Osteoblast (primary cell): Measurements from ENCODE around the gene UTS2. TPM values are rescaled to one million over a fixed set of nuclear protein-coding genes. Genes with fewer than 3 reads are reported as not detected.

Source experiments
- DNase-seq: peaks from one replicate; pipeline ENCODE4 v3.0.0; 2011; ENCODE audit warnings: low spot score, mixed read lengths; ENCODE audit not compliant: insufficient read length; ENCODE audit errors: missing footprints
- H2AFZ ChIP-seq: 2 replicates; pipeline ENCODE4 v1.6.0; 2011; ENCODE audit warnings: mild to moderate bottlenecking, low read length
- H3K27ac ChIP-seq: 2 replicates; pipeline ENCODE4 v1.5.1; 2011; ENCODE audit warnings: mild to moderate bottlenecking, low read depth, low read length, moderate library complexity
- H3K27me3 ChIP-seq: 2 replicates; pipeline ENCODE4 v1.6.0; 2012; ENCODE audit warnings: mild to moderate bottlenecking, control low read depth, inconsistent platforms, low read length, moderate library complexity; ENCODE audit not compliant: insufficient read depth
- H3K36me3 ChIP-seq: 2 replicates; pipeline ENCODE4 v1.5.1; 2011; ENCODE audit warnings: mild to moderate bottlenecking, low read length, control low read depth, moderate library complexity; ENCODE audit not compliant: insufficient read depth
- H3K4me1 ChIP-seq: 2 replicates; pipeline ENCODE4 v1.5.1; 2011; ENCODE audit warnings: mild to moderate bottlenecking, low read length, control low read depth, moderate library complexity; ENCODE audit not compliant: insufficient read depth
- H3K4me2 ChIP-seq: 2 replicates; pipeline ENCODE4 v1.6.0; 2011; ENCODE audit warnings: mild to moderate bottlenecking, low read length; ENCODE audit not compliant: insufficient read depth
- H3K4me3 ChIP-seq: fragments of 200-600 bp; sonication (generic); 3 replicates; pipeline ENCODE4 v1.5.1; 2012; ENCODE audit warnings: mild to moderate bottlenecking, low read length, inconsistent platforms; ENCODE audit not compliant: insufficient read depth
- H3K79me2 ChIP-seq: 2 replicates; pipeline ENCODE4 v1.6.0; 2012; ENCODE audit warnings: mild to moderate bottlenecking, low read length, control low read depth, inconsistent platforms; ENCODE audit not compliant: insufficient read depth
- H3K9me3 ChIP-seq: 2 replicates; pipeline ENCODE4 v1.5.1; 2011; ENCODE audit warnings: low read depth, low read length, control low read depth
- H4K20me1 ChIP-seq: 2 replicates; pipeline ENCODE4 v1.6.0; 2012; ENCODE audit warnings: mild to moderate bottlenecking, low read length, control low read depth; ENCODE audit not compliant: insufficient read depth
- CTCF ChIP-seq: IDR thresholded peaks from 2 replicates; pipeline ENCODE4 v1.5.1; 2011; ENCODE audit warnings: mild to moderate bottlenecking, low read depth, low read length, moderate library complexity; ENCODE audit errors: extremely low read depth
- total RNA-seq: library from RNA; depleted of rRNA; stranded (reverse); fragments of >200 nt; gene quantifications from 2 replicates; pipeline ENCODE4 v1.2.3, GENCODE V29; 2012

The UTS2 gene
- total RNA-seq, 1 donor: under 0.01 TPM

GRCh38 chr1:7847599-7847998 is 5.3 kb downstream of the UTS2 start:
- Histone ChIP-seq H3K79me2 (no peaks in the 10 kb centered on the region), H3K36me3 (no peaks in the 10 kb centered on the region), H3K27me3 (no peaks in the 10 kb centered on the region), H4K20me1 (no peaks in the 10 kb centered on the region), H3K9me3 (no peaks in the 10 kb centered on the region), H3K4me1 (no peaks in the 10 kb centered on the region), H3K4me3 (no peak overlapping the region), H3K27ac (no peak overlapping the region), H2AFZ (no peak overlapping the region), H3K4me2 (peak overlapping the region; percentile 56)
- DNase-seq: peak; percentile 93
- no peak for TF ChIP-seq CTCF

GRCh38 chr1:7846656-7847055 is 6.2 kb downstream of the UTS2 start:
- DNase-seq: no peak
- Histone ChIP-seq H2AFZ (no peak overlapping the region), H4K20me1 (no peaks in the 10 kb centered on the region), H3K4me2 (no peak overlapping the region), H3K27me3 (no peaks in the 10 kb centered on the region), H3K36me3 (no peaks in the 10 kb centered on the region), H3K4me1 (no peaks in the 10 kb centered on the region), H3K4me3 (no peak overlapping the region), H3K9me3 (no peaks in the 10 kb centered on the region), H3K79me2 (no peaks in the 10 kb centered on the region), H3K27ac (no peak overlapping the region)
- no peak for TF ChIP-seq CTCF

- H3K4me2 ChIP-seq: no peak overlapping the region
- H4K20me1 ChIP-seq: no peaks in the 10 kb centered on the region
- H3K9me3 ChIP-seq: no peaks in the 10 kb centered on the region
- peak; percentile 10 for DNase-seq
- H2AFZ ChIP-seq: no peak overlapping the region
- TF ChIP-seq CTCF: no peak
- H3K4me1 ChIP-seq: no peaks in the 10 kb centered on the region
- no peak overlapping the region for H3K27ac ChIP-seq
- no peaks in the 10 kb centered on the region for H3K36me3 ChIP-seq
- no peaks in the 10 kb centered on the region for H3K27me3 ChIP-seq
- H3K4me3 ChIP-seq: no peak overlapping the region
- H3K79me2 ChIP-seq: no peaks in the 10 kb centered on the region
Measured at GRCh38 chr1:7845761-7846160, 7.1 kb downstream of the UTS2 start.

GRCh38 chr1:7842517-7842916 is 10.3 kb downstream of the UTS2 start:
- no peak for TF ChIP-seq CTCF
- H2AFZ ChIP-seq: no peak overlapping the region

More at GRCh38 chr1:7842517-7842916, 10.3 kb downstream of the UTS2 start:
- H3K4me2 ChIP-seq: no peak overlapping the region
- DNase-seq: no peak
- no peak overlapping the region for H3K4me3 ChIP-seq
- H3K4me1 ChIP-seq: no peaks in the 10 kb centered on the region
- peaks cover 8% of the 10 kb centered on the region for H3K36me3 ChIP-seq
- H3K9me3 ChIP-seq: peaks cover 4% of the 10 kb centered on the region
- no peaks in the 10 kb centered on the region for H3K27me3 ChIP-seq
- H3K27ac ChIP-seq: no peak overlapping the region
- no peaks in the 10 kb centered on the region for H3K79me2 ChIP-seq
- no peaks in the 10 kb centered on the region for H4K20me1 ChIP-seq
